DOHH2 (cell line): ENCODE data around the gene DNAH14.

ENCODE experiments used
- H3F3A ChIP-seq: fragments of 200-600 bp; sonication (generic), shearing (Covaris generic); 2 replicates; pipeline ENCODE4 v1.6.0; 2016; ENCODE audit warnings: antibody characterized with exemption, mild to moderate bottlenecking; ENCODE audit not compliant: control insufficient read depth, insufficient read depth
- H3K27ac ChIP-seq: fragments of 200-600 bp; sonication (generic); 2 replicates; pipeline ENCODE4 v1.5.1; 2014; ENCODE audit warnings: low read depth, mild to moderate bottlenecking, low read length, moderate library complexity
- H3K27me3 ChIP-seq: fragments of 200-600 bp; sonication (generic); 2 replicates; pipeline ENCODE4 v1.6.1; 2014; ENCODE audit warnings: mild to moderate bottlenecking, low read length, mixed read lengths; ENCODE audit not compliant: control insufficient read depth
- H3K36me3 ChIP-seq: fragments of 200-600 bp; sonication (generic); 2 replicates; pipeline ENCODE4 v1.6.1; 2014; ENCODE audit warnings: mild to moderate bottlenecking, low read length, moderate library complexity, mixed read lengths; ENCODE audit not compliant: control insufficient read depth
- H3K4me1 ChIP-seq: fragments of 200-600 bp; sonication (generic); 2 replicates; pipeline ENCODE4 v1.6.1; 2014; ENCODE audit warnings: mild to moderate bottlenecking, low read length, mixed read lengths; ENCODE audit not compliant: control insufficient read depth
- H3K4me2 ChIP-seq: fragments of 200-600 bp; sonication (generic); 2 replicates; pipeline ENCODE4 v1.6.0; 2014; ENCODE audit warnings: mild to moderate bottlenecking, low read length, moderate library complexity
- H3K4me3 ChIP-seq: fragments of 200-600 bp; sonication (generic); 2 replicates; pipeline ENCODE4 v1.5.1; 2014; ENCODE audit warnings: mild to moderate bottlenecking, low read length, mixed read lengths
- H3K79me2 ChIP-seq: fragments of 200-600 bp; sonication (generic); 2 replicates; pipeline ENCODE4 v1.6.1; 2014; ENCODE audit warnings: mild to moderate bottlenecking, low read length, mixed read lengths; ENCODE audit not compliant: control insufficient read depth
- H3K9me2 ChIP-seq: fragments of 200-600 bp; sonication (generic); replicated peaks from 2 replicates; pipeline ENCODE4 v1.6.1; 2014; ENCODE audit warnings: mild to moderate bottlenecking, low read length, mixed read lengths; ENCODE audit not compliant: control insufficient read depth
- H3K9me3 ChIP-seq: fragments of 200-600 bp; sonication (generic); 2 replicates; pipeline ENCODE4 v1.6.1; 2014; ENCODE audit warnings: antibody characterized with exemption, low read length, mixed read lengths; ENCODE audit not compliant: control insufficient read depth, insufficient read depth
- H4K20me1 ChIP-seq: fragments of 200-600 bp; sonication (generic); 2 replicates; pipeline ENCODE4 v1.6.0; 2014; ENCODE audit warnings: low read depth, mild to moderate bottlenecking, antibody characterized with exemption, low read length, moderate library complexity; ENCODE audit not compliant: control insufficient read depth, insufficient read depth
- EZH2phosphoT487 ChIP-seq: fragments of 200-600 bp; sonication (generic); IDR thresholded peaks from 2 replicates; pipeline ENCODE4 v1.6.1; 2017; ENCODE audit warnings: borderline replicate concordance, mild to moderate bottlenecking, antibody characterized with exemption, low read length, moderate library complexity, mixed read lengths
- TF ChIP-seq, protein P1 (sequence below): fragments of 200-600 bp; sonication (generic); IDR thresholded peaks from one replicate; pipeline ENCODE4 v1.5.1; 2014; ENCODE audit warnings: antibody characterized with exemption, mild to moderate bottlenecking, low read depth, low read length; ENCODE audit not compliant: poor library complexity, severe bottlenecking

Gene DNAH14

DNA sequence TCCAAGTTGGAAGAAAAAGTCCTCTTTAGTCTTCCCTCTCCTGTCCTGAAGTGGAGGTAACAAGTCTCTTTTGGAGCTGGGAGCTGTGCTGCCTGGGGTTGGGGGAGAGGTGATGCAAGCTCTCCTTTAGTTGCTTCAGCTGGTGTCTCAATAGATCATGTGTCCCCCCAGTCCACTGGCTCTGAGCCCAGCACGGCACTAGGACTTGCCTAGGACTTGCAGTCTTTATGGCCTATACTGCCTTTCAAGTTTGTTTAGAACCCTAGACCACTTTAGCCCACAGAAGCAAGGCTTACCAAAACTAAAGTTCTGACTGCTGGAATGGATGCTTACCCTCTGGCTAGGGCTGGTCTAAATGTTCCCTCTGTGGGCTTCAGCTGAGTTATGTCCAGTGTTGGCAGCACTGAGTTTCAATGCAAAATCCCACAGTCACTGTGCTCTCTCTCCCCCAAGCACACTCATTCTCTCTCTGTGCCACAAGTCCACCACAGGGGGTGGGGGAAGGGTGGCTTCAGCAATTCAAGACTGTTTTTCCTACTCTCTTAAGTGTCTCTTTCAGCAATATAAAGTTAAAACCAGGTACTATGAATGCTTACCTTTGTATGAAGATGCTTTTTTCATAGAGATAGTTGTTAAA lies 185.0 kb downstream of the DNAH14 start:
- Histone ChIP-seq H4K20me1 (no peaks in the 10 kb centered on the region), H3K4me1 (no peaks in the 10 kb centered on the region), H3K4me3 (no peak overlapping the region), H3K36me3 (no peaks in the 10 kb centered on the region), H3F3A (no peaks in the 10 kb centered on the region), H3K9me2 (no peaks in the 10 kb centered on the region), H3K4me2 (no peak overlapping the region), H3K9me3 (no peaks in the 10 kb centered on the region), H3K27ac (no peak overlapping the region), H3K79me2 (no peaks in the 10 kb centered on the region), H3K27me3 (no peaks in the 10 kb centered on the region)
- TF ChIP-seq, protein P1, sequence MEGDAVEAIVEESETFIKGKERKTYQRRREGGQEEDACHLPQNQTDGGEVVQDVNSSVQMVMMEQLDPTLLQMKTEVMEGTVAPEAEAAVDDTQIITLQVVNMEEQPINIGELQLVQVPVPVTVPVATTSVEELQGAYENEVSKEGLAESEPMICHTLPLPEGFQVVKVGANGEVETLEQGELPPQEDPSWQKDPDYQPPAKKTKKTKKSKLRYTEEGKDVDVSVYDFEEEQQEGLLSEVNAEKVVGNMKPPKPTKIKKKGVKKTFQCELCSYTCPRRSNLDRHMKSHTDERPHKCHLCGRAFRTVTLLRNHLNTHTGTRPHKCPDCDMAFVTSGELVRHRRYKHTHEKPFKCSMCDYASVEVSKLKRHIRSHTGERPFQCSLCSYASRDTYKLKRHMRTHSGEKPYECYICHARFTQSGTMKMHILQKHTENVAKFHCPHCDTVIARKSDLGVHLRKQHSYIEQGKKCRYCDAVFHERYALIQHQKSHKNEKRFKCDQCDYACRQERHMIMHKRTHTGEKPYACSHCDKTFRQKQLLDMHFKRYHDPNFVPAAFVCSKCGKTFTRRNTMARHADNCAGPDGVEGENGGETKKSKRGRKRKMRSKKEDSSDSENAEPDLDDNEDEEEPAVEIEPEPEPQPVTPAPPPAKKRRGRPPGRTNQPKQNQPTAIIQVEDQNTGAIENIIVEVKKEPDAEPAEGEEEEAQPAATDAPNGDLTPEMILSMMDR: no peak
- no peak for TF ChIP-seq EZH2phosphoT487

DNA sequence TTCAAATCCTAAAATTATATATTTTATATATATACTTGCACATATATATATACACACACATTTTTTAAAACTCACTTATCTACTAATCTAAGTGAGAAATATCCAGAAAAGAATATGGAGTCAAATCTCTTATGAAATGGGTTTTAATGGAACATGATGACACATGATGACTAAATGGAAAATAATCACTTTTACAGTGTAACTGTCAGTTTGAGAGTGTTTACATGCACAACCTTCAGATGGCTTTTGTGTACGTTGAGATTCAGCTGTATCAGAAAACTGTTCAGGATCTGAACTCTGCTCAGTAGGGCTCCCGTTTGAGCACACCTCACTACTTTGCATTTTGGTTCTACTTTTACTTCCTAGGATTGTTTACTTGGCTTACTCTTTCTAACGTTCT lies 189.8 kb downstream of the DNAH14 start:
- Histone ChIP-seq H3K4me3 (no peak overlapping the region), H4K20me1 (no peaks in the 10 kb centered on the region)
- no peak for TF ChIP-seq EZH2phosphoT487
- TF ChIP-seq, protein P1: no peak

GRCh38 chr1:225121095-225121494 lies 191.6 kb downstream of the DNAH14 start:
- TF ChIP-seq, protein P1: no peak
- no peak for TF ChIP-seq EZH2phosphoT487
- Histone ChIP-seq H3K9me3 (no peaks in the 10 kb centered on the region), H3F3A (no peaks in the 10 kb centered on the region), H4K20me1 (no peaks in the 10 kb centered on the region), H3K79me2 (no peaks in the 10 kb centered on the region), H3K4me3 (no peak overlapping the region), H3K9me2 (no peaks in the 10 kb centered on the region), H3K4me1 (no peaks in the 10 kb centered on the region), H3K4me2 (no peak overlapping the region), H3K36me3 (no peaks in the 10 kb centered on the region), H3K27me3 (no peaks in the 10 kb centered on the region), H3K27ac (no peak overlapping the region)

More for the DNA sequence above, 189.8 kb downstream of the DNAH14 start:
- H3K9me3 ChIP-seq: no peaks in the 10 kb centered on the region
- H3F3A ChIP-seq: no peaks in the 10 kb centered on the region
- no peaks in the 10 kb centered on the region for H3K9me2 ChIP-seq
- H3K4me1 ChIP-seq: no peaks in the 10 kb centered on the region
- no peaks in the 10 kb centered on the region for H3K27me3 ChIP-seq
- H3K79me2 ChIP-seq: no peaks in the 10 kb centered on the region
- no peak overlapping the region for H3K27ac ChIP-seq
- no peaks in the 10 kb centered on the region for H3K36me3 ChIP-seq
- H3K4me2 ChIP-seq: no peak overlapping the region
